Esophagus (tissue), 2 donors: ENCODE data around the gene CSTF1. TPM values are rescaled to one million over a fixed set of nuclear protein-coding genes. Genes with fewer than 3 reads are reported as not detected.
A peak's percentile ranks its signal among the peaks of the same experiment; 100 is the strongest.

Experiments used
- H3K27ac ChIP-seq, 2 donors: one replicate each; pipeline ENCODE4 v1.5.1; 2013; ENCODE audit warnings: low read depth in 2 of 2, mild to moderate bottlenecking in 2 of 2, inconsistent platforms in 1 of 2, low read length in 1 of 2, moderate library complexity in 1 of 2
- H3K27me3 ChIP-seq, 2 donors: one replicate each; pipeline ENCODE4 v1.6.1; 2013; ENCODE audit warnings: low read length in 2 of 2, control low read depth in 1 of 2, mild to moderate bottlenecking in 1 of 2; ENCODE audit not compliant: insufficient read depth in 2 of 2, control insufficient read depth in 1 of 2
- H3K36me3 ChIP-seq, 2 donors: one replicate each; pipeline ENCODE4 v1.6.1; 2013; ENCODE audit warnings: low read length in 1 of 2; ENCODE audit not compliant: control insufficient read depth in 2 of 2, insufficient read depth in 2 of 2
- H3K4me1 ChIP-seq, 2 donors: one replicate each; pipeline ENCODE4 v1.6.1; 2013; ENCODE audit warnings: low read length in 1 of 2; ENCODE audit not compliant: control insufficient read depth in 2 of 2, insufficient read depth in 2 of 2
- H3K4me3 ChIP-seq, 2 donors: one replicate each; pipeline ENCODE4 v1.5.1; 2013; ENCODE audit warnings: low read length in 2 of 2, mild to moderate bottlenecking in 2 of 2, low read depth in 1 of 2, moderate library complexity in 1 of 2
- H3K9me3 ChIP-seq, 2 donors: one replicate each; pipeline ENCODE4 v1.6.1; 2013; ENCODE audit warnings: mild to moderate bottlenecking in 2 of 2, low read depth in 1 of 2, low read length in 1 of 2, moderate library complexity in 1 of 2; ENCODE audit not compliant: control insufficient read depth in 2 of 2, insufficient read depth in 1 of 2
- WGBS, 2 donors: extraction: QIAGEN DNeasy Blood & Tissue Kit; methylation state at CpG; one replicate each; pipeline ENCODE4 v1.1.7; 2013; 5-methylcytosine and 5-hydroxymethylcytosine counted together
- polyA plus RNA-seq, 2 donors: library from polyadenylated mRNA; stranded (reverse); fragments of 200-250 nt; gene quantifications; one replicate each; pipeline ENCODE4 v1.2.3, GENCODE V29; 2013
- donor health status: healthy with polysubstance abuse.
- donor health status: Bipolar disorder and iron deficiency.

Gene CSTF1
- polyA plus RNA-seq, 2 donors, result 3.8 to 13.2 TPM

DNA sequence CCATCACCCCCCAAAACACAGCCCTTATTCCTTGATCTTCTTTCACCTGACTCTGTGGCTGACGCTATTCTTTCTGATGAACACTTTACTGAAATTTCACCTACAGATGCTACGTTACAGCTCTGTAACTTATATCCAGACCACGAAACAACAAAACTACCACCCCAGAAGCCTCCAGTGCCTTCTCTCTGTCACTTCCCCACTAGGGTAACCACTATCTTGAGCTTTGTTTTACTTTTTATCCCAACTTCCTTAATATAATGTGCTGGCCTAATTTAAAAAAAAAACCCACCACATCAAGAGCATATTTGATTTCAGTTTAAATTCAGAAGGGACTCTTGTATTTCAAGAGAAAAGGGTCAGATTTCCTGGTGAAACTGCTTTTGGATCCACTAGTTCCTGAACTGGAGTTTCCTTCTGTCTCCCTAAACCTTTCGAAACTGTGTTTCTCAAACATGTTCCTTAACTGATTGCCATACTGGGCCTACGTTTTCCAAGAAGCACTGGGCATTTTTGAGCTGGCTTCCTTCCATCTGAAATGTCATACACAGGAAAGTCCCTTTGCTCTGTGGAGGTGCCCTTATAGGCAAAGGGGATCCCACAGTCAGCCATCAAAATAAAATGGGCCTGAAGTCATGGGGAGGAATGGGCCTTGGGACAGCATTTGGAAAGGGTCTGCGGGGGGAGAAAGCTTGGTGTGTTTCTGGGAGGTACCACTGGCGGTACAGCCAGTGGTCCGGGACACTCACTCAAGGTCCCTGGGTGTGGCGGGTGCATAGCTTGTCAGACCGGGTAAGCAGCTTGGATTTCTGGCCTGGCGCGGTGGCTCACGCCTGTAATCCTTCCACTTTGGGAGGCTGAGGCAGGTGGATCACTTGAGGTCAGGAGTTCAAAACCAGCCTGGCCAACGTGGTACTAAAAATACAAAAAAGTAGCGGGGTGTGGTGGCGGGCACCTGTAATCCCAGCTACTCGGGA, 50.2 kb downstream of the CSTF1 start:
- WGBS, 2 donors, result 82 to 84% methylated on average over 17 of the region's 17 CpGs
- H3K27ac ChIP-seq, result peak overlapping the region in 1 of 2 donors; percentile 44
- H3K36me3 ChIP-seq, result no peaks in the 10 kb centered on the region
- no peaks in the 10 kb centered on the region for H3K4me1 ChIP-seq
- H3K27me3 ChIP-seq, result no peaks in the 10 kb centered on the region
- H3K4me3 ChIP-seq, result no peak overlapping the region
- no peaks in the 10 kb centered on the region for H3K9me3 ChIP-seq

GRCh38 chr20:56443654-56444540, 51.5 kb downstream of the CSTF1 start:
- no peaks in the 10 kb centered on the region for H3K9me3 ChIP-seq
- H3K27ac ChIP-seq, result no peak overlapping the region
- H3K4me1 ChIP-seq, result no peaks in the 10 kb centered on the region
- H3K27me3 ChIP-seq, result no peaks in the 10 kb centered on the region
- H3K36me3 ChIP-seq, result no peaks in the 10 kb centered on the region
- 61 to 62% methylated on average over 27 of the region's 27 CpGs for WGBS, 2 donors
- no peak overlapping the region for H3K4me3 ChIP-seq

DNA sequence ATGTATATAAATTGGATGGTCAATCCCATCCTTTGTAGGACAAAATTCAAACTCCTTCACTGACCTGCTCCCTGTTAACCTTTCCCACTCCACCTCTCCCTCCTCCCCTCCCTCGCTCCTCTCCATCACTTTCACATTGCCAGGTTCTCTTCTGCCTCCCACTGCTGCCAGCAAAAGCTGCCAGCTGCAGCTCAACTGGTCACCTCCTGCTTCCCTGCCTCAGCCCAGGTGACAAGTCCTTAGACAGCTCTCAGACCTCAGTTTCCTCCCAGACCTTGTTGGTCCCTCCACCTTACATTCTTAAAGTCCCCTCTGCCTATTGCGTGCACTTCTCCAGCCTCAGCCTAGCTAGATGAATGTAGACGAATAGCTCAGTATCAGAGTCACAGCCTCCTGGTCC, 52.7 kb downstream of the CSTF1 start:
- no peaks in the 10 kb centered on the region for H3K27me3 ChIP-seq
- no peak overlapping the region for H3K4me3 ChIP-seq
- H3K4me1 ChIP-seq, result no peaks in the 10 kb centered on the region
- H3K36me3 ChIP-seq, result no peaks in the 10 kb centered on the region
- no peak overlapping the region for H3K27ac ChIP-seq
- 92 to 94% methylated on average over 3 of the region's 3 CpGs for WGBS, 2 donors
- no peaks in the 10 kb centered on the region for H3K9me3 ChIP-seq

DNA sequence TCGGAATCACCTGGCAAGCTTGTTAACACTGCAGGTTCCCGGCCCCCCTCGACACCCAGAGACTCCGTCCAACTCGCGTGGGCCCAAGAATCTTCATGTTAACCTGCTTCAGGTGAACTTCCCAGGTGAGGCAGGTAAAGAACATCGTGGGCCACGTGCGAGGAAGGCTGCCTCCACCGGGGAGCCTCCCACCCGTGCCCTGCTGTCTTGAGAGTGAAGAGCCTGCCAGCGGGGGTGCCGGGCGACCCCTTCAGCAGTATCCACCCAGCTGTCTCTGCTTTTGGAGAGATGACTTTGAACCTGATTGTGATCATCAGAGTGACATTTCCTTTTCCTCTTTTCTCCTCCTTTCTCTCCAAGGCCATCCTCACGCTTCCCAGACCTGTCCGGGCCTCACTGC, 53.1 kb downstream of the CSTF1 start:
- H3K9me3 ChIP-seq, result no peaks in the 10 kb centered on the region
- no peak overlapping the region for H3K27ac ChIP-seq
- H3K4me3 ChIP-seq, result no peak overlapping the region
- H3K36me3 ChIP-seq, result no peaks in the 10 kb centered on the region
- no peaks in the 10 kb centered on the region for H3K27me3 ChIP-seq
- WGBS, 2 donors, result 90 to 93% methylated on average over 16 of the region's 16 CpGs
- no peaks in the 10 kb centered on the region for H3K4me1 ChIP-seq

DNA sequence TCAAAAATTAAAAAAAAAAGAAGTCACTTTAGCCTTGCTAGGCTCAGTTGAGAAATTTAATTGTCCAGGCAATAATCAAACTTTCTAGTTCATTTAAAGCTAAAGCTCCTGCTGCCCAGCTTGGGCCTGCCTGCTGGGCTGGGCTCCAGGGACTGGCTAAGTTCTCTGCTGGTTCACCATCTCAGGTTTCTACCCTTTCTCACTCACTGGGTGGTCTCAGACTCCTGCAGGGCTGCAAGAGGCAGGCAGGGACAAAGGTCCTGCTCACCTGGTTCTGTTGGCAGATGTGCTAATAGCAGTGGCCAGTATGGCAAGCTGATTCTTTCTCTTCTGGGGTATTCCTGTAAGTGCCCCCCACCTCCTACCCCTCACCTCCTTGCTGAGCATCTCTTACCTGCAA, 54.8 kb downstream of the CSTF1 start:
- Histone ChIP-seq H3K4me1 (no peaks in the 10 kb centered on the region), H3K9me3 (no peaks in the 10 kb centered on the region), H3K36me3 (no peaks in the 10 kb centered on the region), H3K27me3 (no peaks in the 10 kb centered on the region), H3K4me3 (no peak overlapping the region), H3K27ac (no peak overlapping the region)

GRCh38 chr20:56449459-56449858, 57.0 kb downstream of the CSTF1 start:
- Histone ChIP-seq H3K27me3 (no peaks in the 10 kb centered on the region), H3K9me3 (no peaks in the 10 kb centered on the region), H3K4me1 (no peaks in the 10 kb centered on the region), H3K27ac (no peak overlapping the region), H3K4me3 (no peak overlapping the region), H3K36me3 (no peaks in the 10 kb centered on the region)
- 91 to 92% methylated on average over 5 of the region's 5 CpGs for WGBS, 2 donors

- H3K27ac ChIP-seq, result no peak overlapping the region
- no peaks in the 10 kb centered on the region for H3K9me3 ChIP-seq
- H3K27me3 ChIP-seq, result no peaks in the 10 kb centered on the region
- H3K36me3 ChIP-seq, result no peaks in the 10 kb centered on the region
- no peaks in the 10 kb centered on the region for H3K4me1 ChIP-seq
- WGBS, 2 donors, result 74 to 82% methylated on average over 13 of the region's 13 CpGs
- no peak overlapping the region for H3K4me3 ChIP-seq
These were observed 58.8 kb downstream of the CSTF1 start for GRCh38 chr20:56451056-56451765.

DNA sequence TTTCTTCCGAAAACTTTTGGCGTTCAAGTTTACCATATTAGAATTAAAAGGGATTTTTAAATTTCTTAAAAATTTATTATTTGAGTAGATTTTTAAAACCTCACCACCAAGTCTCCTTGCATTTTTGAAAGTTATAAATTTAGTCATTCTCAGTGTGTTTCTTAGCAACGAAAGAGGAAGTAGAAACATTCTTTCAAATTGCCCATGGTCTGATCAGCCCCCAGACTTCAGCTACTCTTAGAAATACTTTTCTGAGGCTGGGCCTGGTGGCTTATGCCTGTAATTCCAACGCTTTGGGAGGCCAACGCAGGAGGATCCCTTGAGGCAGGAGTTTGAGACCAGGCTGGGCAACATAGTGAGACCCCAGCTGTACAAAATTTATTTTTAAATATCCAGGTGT, 60.9 kb downstream of the CSTF1 start:
- Histone ChIP-seq H3K36me3 (no peaks in the 10 kb centered on the region), H3K27ac (no peak overlapping the region), H3K4me3 (no peak overlapping the region), H3K4me1 (no peaks in the 10 kb centered on the region), H3K9me3 (no peaks in the 10 kb centered on the region), H3K27me3 (no peaks in the 10 kb centered on the region)
- 68 to 79% methylated on average over 5 of the region's 5 CpGs for WGBS, 2 donors

DNA sequence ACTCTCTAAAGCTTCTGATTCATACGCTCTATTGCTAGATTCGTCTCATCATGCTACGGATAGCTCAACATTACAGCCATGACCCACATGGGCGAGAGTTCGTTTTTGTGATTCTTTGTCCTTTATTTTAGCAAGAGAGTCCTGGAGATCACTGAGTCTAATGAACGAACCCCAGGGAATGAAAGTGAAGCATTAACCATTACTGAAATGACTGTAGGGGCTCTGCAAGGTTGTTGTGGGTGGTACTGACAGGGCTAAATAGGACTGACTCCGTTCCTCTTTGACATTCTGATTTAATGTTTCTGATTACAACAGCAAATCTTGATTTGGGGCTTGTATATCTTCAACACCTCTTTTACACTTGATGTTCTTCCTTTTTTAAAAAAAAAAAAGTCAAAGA, 62.3 kb downstream of the CSTF1 start:
- Histone ChIP-seq H3K36me3 (no peaks in the 10 kb centered on the region), H3K27me3 (no peaks in the 10 kb centered on the region), H3K27ac (no peak overlapping the region), H3K4me3 (no peak overlapping the region), H3K9me3 (no peaks in the 10 kb centered on the region), H3K4me1 (no peaks in the 10 kb centered on the region)
- WGBS, 2 donors, result 80 to 84% methylated on average over 7 of the region's 7 CpGs
